ENCODE measurements around the gene MRNIP.

Gene MRNIP

GRCh38 chr5:179867079-179867465 lies 8.5 kb upstream of the MRNIP start:
- Histone ChIP-seq H2AFZ (ENCODE audit: low read length) (no peak overlapping the region), H3F3A (ENCODE audit: insufficient read depth, low read length) (no peaks in the 10 kb centered on the region; the same call in 1 of the 2 replicates), H3K79me2 (ENCODE audit: insufficient read depth, low read length) (no peaks in the 10 kb centered on the region), H3K36me3 (ENCODE audit: insufficient read depth, low read length) (peaks cover 65% of the 10 kb centered on the region), H3K9me3 (ENCODE audit: low read length) (no peaks in the 10 kb centered on the region), H3K4me1 (ENCODE audit: insufficient read depth, low read length, severe bottlenecking) (peaks cover 9% of the 10 kb centered on the region), H4K20me1 (ENCODE audit: insufficient read depth, low read length) (no peaks in the 10 kb centered on the region), H3K27ac (ENCODE audit: low read depth, low read length, poor library complexity, severe bottlenecking) (peak overlapping the region; percentile 63), H3K4me3 (ENCODE audit: low read depth, low read length, poor library complexity, severe bottlenecking) (no peak overlapping the region), H3K9ac (ENCODE audit: low read length) (no peak overlapping the region), H3K27me3 (ENCODE audit: insufficient read depth, low read length) (no peaks in the 10 kb centered on the region), H3K9me2 (ENCODE audit: low read depth, low read length) (no peaks in the 10 kb centered on the region), H3K4me2 (ENCODE audit: low read length) (no peak overlapping the region)
- TF ChIP-seq CTCF (IDR thresholded peaks at IDR 0.05; ENCODE audit: low read length) (no peak), EZH2 (IDR thresholded peaks at IDR 0.05; ENCODE audit: borderline replicate concordance, low read length) (no peak)

GRCh38 chr5:179866241-179867078 lies 7.8 kb upstream of the MRNIP start:
- Histone ChIP-seq H3K27me3 (ENCODE audit: insufficient read depth, low read length) (no peaks in the 10 kb centered on the region), H3F3A (ENCODE audit: insufficient read depth, low read length) (no peaks in the 10 kb centered on the region; the same call in 1 of the 2 replicates), H3K79me2 (ENCODE audit: insufficient read depth, low read length) (no peaks in the 10 kb centered on the region), H3K9ac (ENCODE audit: low read length) (no peak overlapping the region), H3K27ac (ENCODE audit: low read depth, low read length, poor library complexity, severe bottlenecking) (peak overlapping the region; percentile 63), H3K4me2 (ENCODE audit: low read length) (no peak overlapping the region), H3K36me3 (ENCODE audit: insufficient read depth, low read length) (peaks cover 67% of the 10 kb centered on the region), H3K9me2 (ENCODE audit: low read depth, low read length) (no peaks in the 10 kb centered on the region), H2AFZ (ENCODE audit: low read length) (no peak overlapping the region), H3K9me3 (ENCODE audit: low read length) (no peaks in the 10 kb centered on the region), H4K20me1 (ENCODE audit: insufficient read depth, low read length) (no peaks in the 10 kb centered on the region), H3K4me3 (ENCODE audit: low read depth, low read length, poor library complexity, severe bottlenecking) (no peak overlapping the region), H3K4me1 (ENCODE audit: insufficient read depth, low read length, severe bottlenecking) (peaks cover 9% of the 10 kb centered on the region)
- no peak for TF ChIP-seq EZH2 (IDR thresholded peaks at IDR 0.05; ENCODE audit: borderline replicate concordance, low read length)
- TF ChIP-seq CTCF (IDR thresholded peaks at IDR 0.05; ENCODE audit: low read length) = peak; percentile 50; the same call in 1 of the 2 replicates

GRCh38 chr5:179865491-179866240 lies 7.0 kb upstream of the MRNIP start:
- no peak for TF ChIP-seq EZH2 (IDR thresholded peaks at IDR 0.05; ENCODE audit: borderline replicate concordance, low read length)
- no peak for TF ChIP-seq CTCF (IDR thresholded peaks at IDR 0.05; ENCODE audit: low read length)
- Histone ChIP-seq H3K36me3 (ENCODE audit: insufficient read depth, low read length) (peaks cover 59% of the 10 kb centered on the region), H3F3A (ENCODE audit: insufficient read depth, low read length) (peaks cover 3% of the 10 kb centered on the region; the same call in 1 of the 2 replicates), H3K9ac (ENCODE audit: low read length) (no peak overlapping the region), H3K9me3 (ENCODE audit: low read length) (no peaks in the 10 kb centered on the region), H3K4me1 (ENCODE audit: insufficient read depth, low read length, severe bottlenecking) (peaks cover 9% of the 10 kb centered on the region), H3K4me2 (ENCODE audit: low read length) (no peak overlapping the region), H3K4me3 (ENCODE audit: low read depth, low read length, poor library complexity, severe bottlenecking) (no peak overlapping the region), H2AFZ (ENCODE audit: low read length) (no peak overlapping the region), H4K20me1 (ENCODE audit: insufficient read depth, low read length) (no peaks in the 10 kb centered on the region), H3K27ac (ENCODE audit: low read depth, low read length, poor library complexity, severe bottlenecking) (no peak overlapping the region), H3K79me2 (ENCODE audit: insufficient read depth, low read length) (no peaks in the 10 kb centered on the region), H3K27me3 (ENCODE audit: insufficient read depth, low read length) (no peaks in the 10 kb centered on the region), H3K9me2 (ENCODE audit: low read depth, low read length) (no peaks in the 10 kb centered on the region)

All from OCI-LY1 (cell line).